ENCODE results near the gene TMEM271. TPM values are rescaled to one million over a fixed set of nuclear protein-coding genes. Genes with fewer than 3 reads are reported as not detected.

The TMEM271 gene
- total and polyA plus RNA-seq, 4 donors = not detected

DNA sequence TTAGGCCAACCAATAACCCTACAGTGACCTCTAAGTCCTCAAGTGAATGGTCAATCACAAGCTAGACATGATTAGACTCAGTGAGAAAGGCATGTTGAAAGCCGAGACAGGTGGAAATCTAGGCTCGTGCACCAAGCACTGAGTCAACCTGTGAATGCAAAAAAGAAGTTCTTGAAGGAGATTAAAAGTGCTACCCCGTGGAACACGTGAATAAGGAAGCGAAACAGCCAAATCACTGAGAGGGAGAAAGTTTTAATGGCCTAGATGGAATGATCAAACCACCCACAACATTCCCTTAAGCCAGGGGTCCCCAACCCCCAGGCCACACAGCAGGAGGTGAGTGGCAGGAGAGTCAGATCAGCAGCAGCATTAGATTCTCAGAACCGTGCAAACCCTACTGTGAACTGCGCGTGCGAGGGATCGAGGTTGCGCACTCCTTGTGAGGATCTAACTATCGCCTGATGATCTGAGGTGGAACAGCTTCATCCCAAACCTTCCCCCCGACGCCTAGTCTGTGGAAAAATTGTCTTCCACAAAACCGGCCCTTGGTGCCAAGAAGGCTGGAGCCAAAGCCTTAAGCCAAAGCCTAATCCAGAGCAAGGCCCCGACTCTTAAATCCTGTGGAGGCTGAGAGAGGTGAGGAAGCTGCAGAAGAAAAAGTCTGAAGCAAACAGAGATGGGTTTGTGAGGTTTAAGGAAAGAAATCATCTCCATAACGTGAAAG, 29.8 kb upstream of the TMEM271 start:
- no peak overlapping the region for H3K27ac ChIP-seq (ENCODE audit: low read depth in 1 of 2, low read length in 2 of 2)
- H3K9ac ChIP-seq (ENCODE audit: low read depth in 1 of 2, low read length in 2 of 2) = no peak overlapping the region
- H3K4me1 ChIP-seq (ENCODE audit: control insufficient read depth in 4 of 4, insufficient read depth in 4 of 4, low read length in 3 of 4) = no peaks in the 10 kb centered on the region
- peaks cover 0 to 6% (median under 1%) of the 10 kb centered on the region in 4 donors for H3K27me3 ChIP-seq (ENCODE audit: control insufficient read depth in 4 of 4, insufficient read depth in 4 of 4, low read length in 3 of 4)
- 78% methylated on average over 17 of the region's 17 CpGs for WGBS
- H3K36me3 ChIP-seq (ENCODE audit: control insufficient read depth in 4 of 4, insufficient read depth in 3 of 4, low read depth in 1 of 4, low read length in 3 of 4) = no peaks in the 10 kb centered on the region
- no peak overlapping the region for H3K4me3 ChIP-seq (ENCODE audit: low read depth in 1 of 3, low read length in 3 of 3)
- H3K9me3 ChIP-seq (ENCODE audit: control insufficient read depth in 4 of 4, low read length in 3 of 4) = peaks cover 0 to 5% (median 1%) of the 10 kb centered on the region in 4 donors
- TF ChIP-seq TAF1 (conservative IDR thresholded peaks at IDR 0.05) (no peak), RXRA (IDR thresholded peaks at IDR 0.05) (no peak), ZBTB33 (IDR thresholded peaks at IDR 0.05) (no peak), HNF4G (IDR thresholded peaks at IDR 0.05) (no peak), FOXA1 (IDR thresholded peaks at IDR 0.05) (no peak)
- TF ChIP-seq, protein P1, sequence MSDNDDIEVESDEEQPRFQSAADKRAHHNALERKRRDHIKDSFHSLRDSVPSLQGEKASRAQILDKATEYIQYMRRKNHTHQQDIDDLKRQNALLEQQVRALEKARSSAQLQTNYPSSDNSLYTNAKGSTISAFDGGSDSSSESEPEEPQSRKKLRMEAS (IDR thresholded peaks at IDR 0.05) = no peak
- TF ChIP-seq, protein P2, sequence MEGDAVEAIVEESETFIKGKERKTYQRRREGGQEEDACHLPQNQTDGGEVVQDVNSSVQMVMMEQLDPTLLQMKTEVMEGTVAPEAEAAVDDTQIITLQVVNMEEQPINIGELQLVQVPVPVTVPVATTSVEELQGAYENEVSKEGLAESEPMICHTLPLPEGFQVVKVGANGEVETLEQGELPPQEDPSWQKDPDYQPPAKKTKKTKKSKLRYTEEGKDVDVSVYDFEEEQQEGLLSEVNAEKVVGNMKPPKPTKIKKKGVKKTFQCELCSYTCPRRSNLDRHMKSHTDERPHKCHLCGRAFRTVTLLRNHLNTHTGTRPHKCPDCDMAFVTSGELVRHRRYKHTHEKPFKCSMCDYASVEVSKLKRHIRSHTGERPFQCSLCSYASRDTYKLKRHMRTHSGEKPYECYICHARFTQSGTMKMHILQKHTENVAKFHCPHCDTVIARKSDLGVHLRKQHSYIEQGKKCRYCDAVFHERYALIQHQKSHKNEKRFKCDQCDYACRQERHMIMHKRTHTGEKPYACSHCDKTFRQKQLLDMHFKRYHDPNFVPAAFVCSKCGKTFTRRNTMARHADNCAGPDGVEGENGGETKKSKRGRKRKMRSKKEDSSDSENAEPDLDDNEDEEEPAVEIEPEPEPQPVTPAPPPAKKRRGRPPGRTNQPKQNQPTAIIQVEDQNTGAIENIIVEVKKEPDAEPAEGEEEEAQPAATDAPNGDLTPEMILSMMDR (IDR thresholded peaks at IDR 0.05; ENCODE audit: low read depth, low read length, missing input control) = no peak
- TF ChIP-seq, protein P3, sequence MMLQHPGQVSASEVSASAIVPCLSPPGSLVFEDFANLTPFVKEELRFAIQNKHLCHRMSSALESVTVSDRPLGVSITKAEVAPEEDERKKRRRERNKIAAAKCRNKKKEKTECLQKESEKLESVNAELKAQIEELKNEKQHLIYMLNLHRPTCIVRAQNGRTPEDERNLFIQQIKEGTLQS (IDR thresholded peaks at IDR 0.05) = no peak
- DNase-seq (ENCODE audit: low spot score) = no peak

DNA sequence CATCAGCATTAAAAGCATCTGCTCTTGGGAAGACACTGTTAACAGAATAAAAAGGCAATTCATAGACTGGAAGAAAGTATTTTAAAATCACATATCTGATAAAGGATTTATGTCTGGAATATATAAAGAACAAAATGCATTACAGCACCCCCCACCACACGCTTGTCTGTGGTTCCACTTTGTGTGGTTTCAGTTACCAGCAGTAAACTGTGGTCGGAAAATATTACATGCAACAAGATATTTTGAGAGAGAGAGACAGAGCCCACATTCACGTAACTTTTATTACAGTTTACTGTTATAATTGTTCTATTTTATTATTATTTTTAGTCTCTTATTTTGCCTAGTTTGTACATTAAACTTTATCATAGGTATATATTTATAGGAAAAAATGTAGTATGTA, 28.0 kb upstream of the TMEM271 start:
- H3K9ac ChIP-seq (ENCODE audit: low read depth in 1 of 2, low read length in 2 of 2) = no peak overlapping the region
- 70% methylated on average over 3 of the region's 3 CpGs for WGBS
- H3K27ac ChIP-seq (ENCODE audit: low read depth in 1 of 2, low read length in 2 of 2) = no peak overlapping the region
- no peaks in the 10 kb centered on the region for H3K36me3 ChIP-seq (ENCODE audit: control insufficient read depth in 4 of 4, insufficient read depth in 3 of 4, low read depth in 1 of 4, low read length in 3 of 4)
- peaks cover 0 to 4% (median under 1%) of the 10 kb centered on the region in 4 donors for H3K27me3 ChIP-seq (ENCODE audit: control insufficient read depth in 4 of 4, insufficient read depth in 4 of 4, low read length in 3 of 4)
- peaks cover 0 to 5% (median 1%) of the 10 kb centered on the region in 4 donors for H3K9me3 ChIP-seq (ENCODE audit: control insufficient read depth in 4 of 4, low read length in 3 of 4)
- H3K4me3 ChIP-seq (ENCODE audit: low read depth in 1 of 3, low read length in 3 of 3) = no peak overlapping the region
- H3K4me1 ChIP-seq (ENCODE audit: control insufficient read depth in 4 of 4, insufficient read depth in 4 of 4, low read length in 3 of 4) = no peaks in the 10 kb centered on the region
- TF ChIP-seq FOXA1 (IDR thresholded peaks at IDR 0.05) (no peak), REST (IDR thresholded peaks at IDR 0.05) (no peak), RAD21 (IDR thresholded peaks at IDR 0.05) (no peak), FOXA2 (IDR thresholded peaks at IDR 0.05) (no peak), EGR1 (IDR thresholded peaks at IDR 0.05; ENCODE audit: low read depth in 2 of 2) (no peak), HNF4A (conservative IDR thresholded peaks at IDR 0.05) (no peak), SP1 (IDR thresholded peaks at IDR 0.05) (no peak), HNF4G (IDR thresholded peaks at IDR 0.05) (no peak), YY1 (IDR thresholded peaks at IDR 0.05) (no peak)
- TF ChIP-seq, protein P3 (IDR thresholded peaks at IDR 0.05) = no peak
- TF ChIP-seq, protein P1 (IDR thresholded peaks at IDR 0.05) = no peak
- no peak for DNase-seq (ENCODE audit: low spot score)

All from liver (tissue), 9 donors.